Loucy (cell line): ENCODE data around the gene SULT1C3.

Experiments
- H2AFZ ChIP-seq: fragments of 200-600 bp; sonication (generic); 2 replicates; pipeline ENCODE4 v1.6.0; 2016; ENCODE audit warnings: antibody characterized with exemption, mild to moderate bottlenecking, low read length, moderate library complexity
- H3F3A ChIP-seq: fragments of 200-600 bp; 2 replicates; pipeline ENCODE4 v1.6.0; 2016; ENCODE audit warnings: antibody characterized with exemption, low read depth, mild to moderate bottlenecking
- H3K27me3 ChIP-seq: fragments of 200-600 bp; sonication (generic); 2 replicates; pipeline ENCODE4 v1.6.1; 2014; ENCODE audit warnings: low read length, mild to moderate bottlenecking; ENCODE audit not compliant: insufficient read depth, poor library complexity, severe bottlenecking
- H3K36me3 ChIP-seq: fragments of 200-600 bp; sonication (generic); 2 replicates; pipeline ENCODE4 v1.6.1; 2016; ENCODE audit warnings: low read length; ENCODE audit not compliant: insufficient read depth
- H3K4me1 ChIP-seq: fragments of 200-600 bp; sonication (generic); 2 replicates; pipeline ENCODE4 v1.5.1; 2014; ENCODE audit warnings: low read length, mild to moderate bottlenecking; ENCODE audit not compliant: insufficient read depth, poor library complexity, severe bottlenecking
- H3K4me2 ChIP-seq: fragments of 200-600 bp; sonication (generic); 2 replicates; pipeline ENCODE4 v1.6.0; 2014; ENCODE audit warnings: antibody characterized with exemption, low read length, low read depth, mild to moderate bottlenecking; ENCODE audit not compliant: poor library complexity, severe bottlenecking
- H3K4me3 ChIP-seq: fragments of 200-600 bp; sonication (generic); 2 replicates; pipeline ENCODE4 v1.5.1; 2014; ENCODE audit warnings: low read length, mild to moderate bottlenecking, mixed read lengths; ENCODE audit not compliant: poor library complexity, severe bottlenecking
- H3K79me2 ChIP-seq: fragments of 200-600 bp; sonication (generic); 2 replicates; pipeline ENCODE4 v1.6.1; 2014; ENCODE audit warnings: low read length; ENCODE audit not compliant: insufficient read depth
- H3K9ac ChIP-seq: fragments of 200-600 bp; sonication (generic); 2 replicates; pipeline ENCODE4 v1.6.0; 2014; ENCODE audit warnings: mild to moderate bottlenecking, low read depth, low read length, moderate library complexity; ENCODE audit not compliant: poor library complexity, severe bottlenecking
- H3K9me2 ChIP-seq: fragments of 200-600 bp; sonication (generic); replicated peaks from 2 replicates; pipeline ENCODE4 v1.6.1; 2016; ENCODE audit warnings: low read depth, low read length, mixed read lengths
- H3K9me3 ChIP-seq: fragments of 200-600 bp; sonication (generic); 2 replicates; pipeline ENCODE4 v1.6.1; 2014; ENCODE audit warnings: mild to moderate bottlenecking, antibody characterized with exemption, low read length, low read depth; ENCODE audit not compliant: insufficient read depth
- H4K20me1 ChIP-seq: fragments of 200-600 bp; sonication (generic); 2 replicates; pipeline ENCODE4 v1.6.0; 2014; ENCODE audit warnings: antibody characterized with exemption, low read length, mild to moderate bottlenecking; ENCODE audit not compliant: insufficient read depth, poor library complexity, severe bottlenecking
- EZH2phosphoT487 ChIP-seq: fragments of 200-600 bp; IDR thresholded peaks from 2 replicates; pipeline ENCODE4 v1.6.1; 2018; ENCODE audit warnings: antibody characterized with exemption, mild to moderate bottlenecking, moderate library complexity, borderline replicate concordance
- TF ChIP-seq, protein P1 (sequence below): fragments of 200-600 bp; sonication (generic); conservative IDR thresholded peaks from 2 replicates; pipeline ENCODE4 v1.5.1; 2014; ENCODE audit warnings: mild to moderate bottlenecking, antibody characterized with exemption, low read length

Gene SULT1C3

DNA sequence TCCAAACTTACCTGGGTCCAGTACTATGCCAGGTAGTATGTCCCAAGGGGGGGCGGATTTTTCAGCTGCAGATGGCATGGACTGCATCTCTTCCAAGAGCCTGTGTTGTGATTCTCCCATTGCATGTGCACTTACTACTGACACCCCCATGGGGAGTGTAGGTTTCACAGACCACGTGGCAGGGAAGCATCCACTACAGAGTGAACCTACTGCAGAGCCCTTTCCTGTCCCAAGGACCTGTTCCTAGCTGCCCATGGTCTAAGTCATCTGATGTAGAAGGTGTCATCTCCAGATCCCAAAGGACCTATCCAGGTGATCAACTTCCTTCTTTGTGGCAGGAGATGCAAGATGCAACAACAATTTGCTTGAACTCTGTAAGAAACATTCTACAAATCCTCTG, 9.9 kb upstream of the SULT1C3 start:
- H3K4me1 ChIP-seq: peaks cover 14% of the 10 kb centered on the region
- TF ChIP-seq EZH2phosphoT487: no peak
- TF ChIP-seq, protein P1, sequence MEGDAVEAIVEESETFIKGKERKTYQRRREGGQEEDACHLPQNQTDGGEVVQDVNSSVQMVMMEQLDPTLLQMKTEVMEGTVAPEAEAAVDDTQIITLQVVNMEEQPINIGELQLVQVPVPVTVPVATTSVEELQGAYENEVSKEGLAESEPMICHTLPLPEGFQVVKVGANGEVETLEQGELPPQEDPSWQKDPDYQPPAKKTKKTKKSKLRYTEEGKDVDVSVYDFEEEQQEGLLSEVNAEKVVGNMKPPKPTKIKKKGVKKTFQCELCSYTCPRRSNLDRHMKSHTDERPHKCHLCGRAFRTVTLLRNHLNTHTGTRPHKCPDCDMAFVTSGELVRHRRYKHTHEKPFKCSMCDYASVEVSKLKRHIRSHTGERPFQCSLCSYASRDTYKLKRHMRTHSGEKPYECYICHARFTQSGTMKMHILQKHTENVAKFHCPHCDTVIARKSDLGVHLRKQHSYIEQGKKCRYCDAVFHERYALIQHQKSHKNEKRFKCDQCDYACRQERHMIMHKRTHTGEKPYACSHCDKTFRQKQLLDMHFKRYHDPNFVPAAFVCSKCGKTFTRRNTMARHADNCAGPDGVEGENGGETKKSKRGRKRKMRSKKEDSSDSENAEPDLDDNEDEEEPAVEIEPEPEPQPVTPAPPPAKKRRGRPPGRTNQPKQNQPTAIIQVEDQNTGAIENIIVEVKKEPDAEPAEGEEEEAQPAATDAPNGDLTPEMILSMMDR: no peak
- no peaks in the 10 kb centered on the region for H3K79me2 ChIP-seq
- no peaks in the 10 kb centered on the region for H3K36me3 ChIP-seq
- H3K4me2 ChIP-seq: no peak overlapping the region
- no peaks in the 10 kb centered on the region for H3F3A ChIP-seq
- H3K27me3 ChIP-seq: peaks cover 4% of the 10 kb centered on the region
- H2AFZ ChIP-seq: no peak overlapping the region
- no peak overlapping the region for H3K9ac ChIP-seq
- no peaks in the 10 kb centered on the region; the same call in 1 of the 2 replicates for H3K9me2 ChIP-seq
- no peak overlapping the region for H3K4me3 ChIP-seq
- no peaks in the 10 kb centered on the region for H4K20me1 ChIP-seq
- H3K9me3 ChIP-seq: no peaks in the 10 kb centered on the region

DNA sequence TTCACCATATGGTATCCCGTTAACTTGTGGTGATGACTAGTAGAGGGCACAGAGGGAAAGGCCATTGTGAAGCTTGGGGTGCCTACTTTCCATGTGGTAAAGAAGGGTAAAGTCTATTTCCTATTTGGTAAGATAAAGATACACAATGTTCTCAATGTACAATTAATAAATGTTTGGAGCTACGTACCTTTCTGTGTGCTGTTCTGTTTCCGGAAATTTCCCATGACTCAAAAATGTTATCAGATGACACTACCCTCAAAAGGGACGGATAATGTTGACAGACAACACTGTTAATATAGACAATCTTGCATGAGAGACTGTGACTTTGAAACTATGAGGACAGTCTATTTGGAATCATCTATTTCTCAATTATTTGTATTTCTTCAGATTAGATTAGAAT, 4.2 kb upstream of the SULT1C3 start:
- no peaks in the 10 kb centered on the region for H3K79me2 ChIP-seq
- H4K20me1 ChIP-seq: no peaks in the 10 kb centered on the region
- H3K36me3 ChIP-seq: no peaks in the 10 kb centered on the region
- no peak overlapping the region for H3K9ac ChIP-seq
- no peak overlapping the region for H3K4me2 ChIP-seq
- no peaks in the 10 kb centered on the region for H3F3A ChIP-seq
- 0 out of 2 replicates have a peak, but pooled peaks cover 3% of the 10 kb centered on the region for H3K9me3 ChIP-seq
- peaks cover 4% of the 10 kb centered on the region for H3K27me3 ChIP-seq
- no peaks in the 10 kb centered on the region for H3K4me1 ChIP-seq
- H3K9me2 ChIP-seq: no peaks in the 10 kb centered on the region; the same call in 1 of the 2 replicates
- H2AFZ ChIP-seq: no peak overlapping the region
- no peak for TF ChIP-seq EZH2phosphoT487
- TF ChIP-seq, protein P1: no peak
- no peak overlapping the region for H3K4me3 ChIP-seq

DNA sequence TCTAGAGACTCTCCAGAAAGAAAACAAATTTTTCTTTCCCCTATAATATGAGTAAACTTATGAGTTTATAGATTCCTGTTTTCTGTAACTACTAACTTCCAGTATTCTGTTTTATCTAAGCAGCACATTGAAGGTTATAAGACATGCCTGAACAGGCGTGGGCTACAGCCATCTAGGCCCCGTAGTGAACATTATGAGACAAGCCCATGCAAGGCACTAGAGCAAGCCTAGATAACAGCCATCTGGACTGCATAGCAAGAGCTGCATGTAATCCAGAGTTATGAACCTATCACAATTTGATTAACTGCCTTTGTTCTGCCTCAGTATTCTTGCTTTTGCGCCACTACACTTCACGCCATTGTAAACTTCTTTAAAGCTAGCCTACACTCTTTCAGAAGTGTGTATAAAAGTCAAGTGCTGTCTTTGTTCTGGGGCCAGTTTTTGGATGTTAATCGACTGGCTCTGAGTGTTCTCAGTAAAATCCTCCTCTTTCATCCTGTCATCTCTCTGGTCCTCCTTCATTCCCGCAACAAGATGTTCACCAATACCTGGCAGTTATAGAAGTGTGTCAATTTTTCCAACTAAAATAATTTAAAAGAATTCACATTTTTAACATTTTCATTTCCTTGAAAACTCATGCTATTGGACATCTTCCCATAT, 3.0 kb upstream of the SULT1C3 start:
- H3K27me3 ChIP-seq: peaks cover 4% of the 10 kb centered on the region
- TF ChIP-seq, protein P1: no peak
- TF ChIP-seq EZH2phosphoT487: no peak
- H3K4me3 ChIP-seq: no peak overlapping the region
- no peaks in the 10 kb centered on the region for H3K4me1 ChIP-seq
- no peaks in the 10 kb centered on the region for H4K20me1 ChIP-seq
- no peaks in the 10 kb centered on the region for H3F3A ChIP-seq
- H2AFZ ChIP-seq: no peak overlapping the region
- H3K9ac ChIP-seq: no peak overlapping the region
- no peaks in the 10 kb centered on the region; the same call in 1 of the 2 replicates for H3K9me2 ChIP-seq
- no peak overlapping the region for H3K4me2 ChIP-seq
- H3K79me2 ChIP-seq: no peaks in the 10 kb centered on the region
- H3K36me3 ChIP-seq: no peaks in the 10 kb centered on the region
- H3K9me3 ChIP-seq: 0 out of 2 replicates have a peak, but pooled peaks cover 3% of the 10 kb centered on the region
